ENCODE measurements around the gene TP53RK.

TP53RK gene

GRCh38 chr20:46705378-46705729 is 16.1 kb upstream of the TP53RK start:
- no peak for DNase-seq

GRCh38 chr20:46704714-46705377 is 15.6 kb upstream of the TP53RK start:
- DNase-seq = no peak

GRCh38 chr20:46703435-46703834 is 14.2 kb upstream of the TP53RK start:
- no peak for DNase-seq

GRCh38 chr20:46702447-46703203 is 13.4 kb upstream of the TP53RK start:
- no peak for DNase-seq

GRCh38 chr20:46701986-46702385 is 12.7 kb upstream of the TP53RK start:
- no peak for DNase-seq

GRCh38 chr20:46701556-46701955 is 12.3 kb upstream of the TP53RK start:
- no peak for DNase-seq

GRCh38 chr20:46701057-46701456 is 11.8 kb upstream of the TP53RK start:
- DNase-seq = no peak

GRCh38 chr20:46700481-46700880 is 11.2 kb upstream of the TP53RK start:
- DNase-seq = no peak

GRCh38 chr20:46699651-46700359 is 10.6 kb upstream of the TP53RK start:
- no peak for DNase-seq

- no peak for DNase-seq
These were observed 9.5 kb upstream of the TP53RK start for GRCh38 chr20:46698788-46699187.

GRCh38 chr20:46696791-46697279 is 7.6 kb upstream of the TP53RK start:
- no peak for DNase-seq

- DNase-seq = no peak
These were observed 6.6 kb upstream of the TP53RK start for GRCh38 chr20:46695892-46696291.

GRCh38 chr20:46694484-46694883 is 5.2 kb upstream of the TP53RK start:
- no peak for DNase-seq

GRCh38 chr20:46691196-46691595 is 2.0 kb upstream of the TP53RK start:
- DNase-seq = no peak

- DNase-seq = no peak
These were observed 1.2 kb upstream of the TP53RK start for GRCh38 chr20:46690219-46691106.

- DNase-seq = no peak
These were observed 476 bp upstream of the TP53RK start for GRCh38 chr20:46689754-46690085.

GRCh38 chr20:46688151-46689081 is 828 bp downstream of the TP53RK start:
- DNase-seq = no peak

GRCh38 chr20:46683939-46684750 is 5.1 kb downstream of the TP53RK start:
- no peak for DNase-seq

- DNase-seq = no peak
These were observed 5.6 kb downstream of the TP53RK start for GRCh38 chr20:46683668-46683938.

- DNase-seq = no peak
These were observed 6.1 kb downstream of the TP53RK start for GRCh38 chr20:46683011-46683667.

Measured in activated CD4-positive, alpha-beta T cell treated with anti-CD3 and anti-CD28 coated beads for 1 hour (primary cell).